GM21526 (cell line): ENCODE results near the gene CLEC3B.
"Not testable (repeated sequence)": the region's sequence is repeated elsewhere in the genome, so short reads cannot be mapped to it uniquely, and the experiment has no call there.

ENCODE experiments used
- ATAC-seq: cut with Tn5 transposase; IDR thresholded peaks from one replicate; pipeline ENCODE4 v1.9.1; 2021; ENCODE audit warnings: moderate library complexity; ENCODE audit not compliant: unreplicated experiment, low FRiP score

CLEC3B gene

GRCh38 chr3:45033791-45034190 is 7.7 kb downstream of the CLEC3B start:
- no peak for ATAC-seq

- ATAC-seq = no peak
Measured at GRCh38 chr3:45034612-45035252, 8.6 kb downstream of the CLEC3B start.

- ATAC-seq = no peak
Measured at GRCh38 chr3:45035441-45036301, 9.6 kb downstream of the CLEC3B start.

GRCh38 chr3:45037720-45038455 is 11.8 kb downstream of the CLEC3B start:
- ATAC-seq = peak; percentile 72

GRCh38 chr3:45041666-45042065 is 15.6 kb downstream of the CLEC3B start:
- ATAC-seq = no peak

- no peak for ATAC-seq
Measured at GRCh38 chr3:45042162-45042561, 16.1 kb downstream of the CLEC3B start.

- no peak for ATAC-seq
Measured at GRCh38 chr3:45043728-45044299, 17.7 kb downstream of the CLEC3B start.

GRCh38 chr3:45048244-45048643 is 22.1 kb downstream of the CLEC3B start:
- ATAC-seq = no peak

GRCh38 chr3:45049807-45050206 is 23.7 kb downstream of the CLEC3B start:
- no peak for ATAC-seq

GRCh38 chr3:45051685-45052084 is 25.6 kb downstream of the CLEC3B start:
- ATAC-seq = no peak

GRCh38 chr3:45053805-45054195 is 27.7 kb downstream of the CLEC3B start:
- ATAC-seq = not testable (repeated sequence)

GRCh38 chr3:45054196-45054857 is 28.2 kb downstream of the CLEC3B start:
- no peak for ATAC-seq

- no peak for ATAC-seq
Measured at GRCh38 chr3:45055032-45055410, 28.9 kb downstream of the CLEC3B start.

GRCh38 chr3:45055411-45056143 is 29.5 kb downstream of the CLEC3B start:
- no peak for ATAC-seq

GRCh38 chr3:45056608-45057301 is 30.7 kb downstream of the CLEC3B start:
- ATAC-seq = no peak

GRCh38 chr3:45057557-45057956 is 31.5 kb downstream of the CLEC3B start:
- ATAC-seq = no peak

GRCh38 chr3:45059132-45059531 is 33.0 kb downstream of the CLEC3B start:
- ATAC-seq = no peak

GRCh38 chr3:45060165-45060892 is 34.2 kb downstream of the CLEC3B start:
- ATAC-seq = no peak

- ATAC-seq = no peak
Measured at GRCh38 chr3:45062697-45063070, 36.6 kb downstream of the CLEC3B start.
